ENCODE measurements around the gene ABTB2.

DNA sequence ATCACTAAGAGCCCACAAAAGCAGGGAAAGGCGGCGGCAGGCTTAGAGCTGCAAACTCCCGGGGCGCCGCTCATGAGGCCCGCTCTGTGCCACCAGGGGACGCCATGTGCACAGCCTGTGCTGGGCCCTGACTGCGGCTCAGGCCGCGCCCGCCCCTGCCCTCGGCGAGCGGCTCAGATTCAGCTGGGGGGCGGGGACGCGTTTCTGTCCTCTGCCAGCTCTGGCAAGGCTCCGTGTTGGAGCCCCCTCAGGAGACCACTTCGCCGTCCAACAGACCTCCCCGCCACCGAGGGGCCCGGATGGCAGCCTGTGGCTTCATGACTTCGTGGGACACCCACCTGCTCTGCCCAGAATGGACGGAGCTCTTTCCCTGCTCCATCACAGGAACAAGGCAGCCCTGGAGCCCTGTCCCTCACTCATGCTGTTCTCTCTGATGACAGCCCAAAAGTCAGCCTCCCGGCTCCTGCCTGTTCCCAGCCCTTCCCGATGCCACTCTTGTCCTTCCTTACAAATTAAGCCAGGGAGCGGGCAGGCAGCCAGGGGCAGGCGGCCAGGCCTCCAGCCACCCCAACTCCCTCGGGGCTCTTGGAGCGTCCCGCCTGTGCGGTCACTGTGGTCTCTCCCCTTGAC is 183.3 kb downstream of the ABTB2 start:
- TF ChIP-seq GABPA (IDR thresholded peaks at IDR 0.05; ENCODE audit: borderline replicate concordance, insufficient read depth, low read length) (no peak), POLR2A (IDR thresholded peaks at IDR 0.05; ENCODE audit: control extremely low read depth in 1 of 2, low read depth in 2 of 2, low read length in 2 of 2) (no peak), EZH2 (IDR thresholded peaks at IDR 0.05; ENCODE audit: low read depth, low read length, severe bottlenecking) (no peak), TEAD4 (IDR thresholded peaks at IDR 0.05; ENCODE audit: low read depth, low read length) (no peak), RAD21 (IDR thresholded peaks at IDR 0.05 in 1 of 2, conservative IDR thresholded peaks at IDR 0.05 in 1 of 2; ENCODE audit: low read depth in 2 of 2, low read length in 2 of 2) (peak; percentile 98 to 99), TAF1 (IDR thresholded peaks at IDR 0.05; ENCODE audit: low read depth, low read length) (no peak), CHD1 (IDR thresholded peaks at IDR 0.05; ENCODE audit: low read depth, low read length) (no peak)
- TF ChIP-seq, protein P1, sequence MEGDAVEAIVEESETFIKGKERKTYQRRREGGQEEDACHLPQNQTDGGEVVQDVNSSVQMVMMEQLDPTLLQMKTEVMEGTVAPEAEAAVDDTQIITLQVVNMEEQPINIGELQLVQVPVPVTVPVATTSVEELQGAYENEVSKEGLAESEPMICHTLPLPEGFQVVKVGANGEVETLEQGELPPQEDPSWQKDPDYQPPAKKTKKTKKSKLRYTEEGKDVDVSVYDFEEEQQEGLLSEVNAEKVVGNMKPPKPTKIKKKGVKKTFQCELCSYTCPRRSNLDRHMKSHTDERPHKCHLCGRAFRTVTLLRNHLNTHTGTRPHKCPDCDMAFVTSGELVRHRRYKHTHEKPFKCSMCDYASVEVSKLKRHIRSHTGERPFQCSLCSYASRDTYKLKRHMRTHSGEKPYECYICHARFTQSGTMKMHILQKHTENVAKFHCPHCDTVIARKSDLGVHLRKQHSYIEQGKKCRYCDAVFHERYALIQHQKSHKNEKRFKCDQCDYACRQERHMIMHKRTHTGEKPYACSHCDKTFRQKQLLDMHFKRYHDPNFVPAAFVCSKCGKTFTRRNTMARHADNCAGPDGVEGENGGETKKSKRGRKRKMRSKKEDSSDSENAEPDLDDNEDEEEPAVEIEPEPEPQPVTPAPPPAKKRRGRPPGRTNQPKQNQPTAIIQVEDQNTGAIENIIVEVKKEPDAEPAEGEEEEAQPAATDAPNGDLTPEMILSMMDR (IDR thresholded peaks at IDR 0.05; ENCODE audit: control extremely low read depth in 1 of 3, insufficient read depth in 1 of 3, low read depth in 1 of 3, low read length in 3 of 3): peak; percentile 92 to 97 (median 94)
